Activated T-cell treated with anti-CD3 and anti-CD28 coated beads for 24 hours (primary cell): ENCODE measurements around the gene LMTK2.
"Not testable (repeated sequence)": the region's sequence is repeated elsewhere in the genome, so short reads cannot be mapped to it uniquely, and the experiment has no call there.

Source experiments
- DNase-seq: peaks from one replicate; pipeline ENCODE4 v3.0.0-alpha.2; 2020; ENCODE audit warnings: low read depth

The LMTK2 gene

GRCh38 chr7:98105942-98106544 lies 619 bp upstream of the LMTK2 start:
- DNase-seq: no peak

- DNase-seq: no peak
Measured at GRCh38 chr7:98107313-98107721, 655 bp downstream of the LMTK2 start.

- no peak for DNase-seq
Measured at GRCh38 chr7:98110249-98111022, 3.8 kb downstream of the LMTK2 start.

- DNase-seq: no peak
Measured at GRCh38 chr7:98112077-98112476, 5.4 kb downstream of the LMTK2 start.

- DNase-seq: no peak
Measured at GRCh38 chr7:98115746-98116525, 9.3 kb downstream of the LMTK2 start.

GRCh38 chr7:98116656-98117461 lies 10.2 kb downstream of the LMTK2 start:
- no peak for DNase-seq

- no peak for DNase-seq
Measured at GRCh38 chr7:98119256-98119918, 12.7 kb downstream of the LMTK2 start.

GRCh38 chr7:98120559-98120958 lies 13.9 kb downstream of the LMTK2 start:
- no peak for DNase-seq

GRCh38 chr7:98121388-98121787 lies 14.7 kb downstream of the LMTK2 start:
- not testable (repeated sequence) for DNase-seq

GRCh38 chr7:98123365-98123696 lies 16.7 kb downstream of the LMTK2 start:
- no peak for DNase-seq

- no peak for DNase-seq
Measured at GRCh38 chr7:98125759-98126158, 19.1 kb downstream of the LMTK2 start.

GRCh38 chr7:98126311-98127142 lies 19.9 kb downstream of the LMTK2 start:
- DNase-seq: no peak

GRCh38 chr7:98128346-98128745 lies 21.7 kb downstream of the LMTK2 start:
- no peak for DNase-seq

GRCh38 chr7:98130959-98131358 lies 24.3 kb downstream of the LMTK2 start:
- DNase-seq: no peak

GRCh38 chr7:98133181-98133580 lies 26.5 kb downstream of the LMTK2 start:
- DNase-seq: no peak

GRCh38 chr7:98133621-98134303 lies 27.1 kb downstream of the LMTK2 start:
- no peak for DNase-seq

- no peak for DNase-seq
Measured at GRCh38 chr7:98134420-98135228, 28.0 kb downstream of the LMTK2 start.

GRCh38 chr7:98135984-98136383 lies 29.3 kb downstream of the LMTK2 start:
- DNase-seq: no peak

- DNase-seq: no peak
Measured at GRCh38 chr7:98136423-98136822, 29.8 kb downstream of the LMTK2 start.
